ENCODE data around the gene MARS1. TPM values are rescaled to one million over a fixed set of nuclear protein-coding genes. Genes with fewer than 3 reads are reported as not detected.
"Not testable (repeated sequence)": the region's sequence is repeated elsewhere in the genome, so short reads cannot be mapped to it uniquely, and the experiment has no call there.

Gene MARS1
- total RNA-seq, 1 experiment from 2014 or later, result 151 TPM

- in situ Hi-C loops (cut with HindIII; ENCODE audit: low pct_unique_long_range_greater_than_20kb, low sequenced_read_pairs); DNase-seq (ENCODE audit: low read depth, low spot score): not testable (repeated sequence)
These were observed 14.6 kb downstream of the MARS1 start for GRCh38 chr12:57502311-57502969.

- in situ Hi-C loops (cut with HindIII; ENCODE audit: low pct_unique_long_range_greater_than_20kb, low sequenced_read_pairs); DNase-seq (ENCODE audit: low read depth, low spot score): not testable (repeated sequence)
These were observed 18.7 kb downstream of the MARS1 start for GRCh38 chr12:57506541-57506940.

GRCh38 chr12:57507796-57508195 is 19.9 kb downstream of the MARS1 start:
- in situ Hi-C loops (cut with HindIII; ENCODE audit: low pct_unique_long_range_greater_than_20kb, low sequenced_read_pairs); DNase-seq (ENCODE audit: low read depth, low spot score): not testable (repeated sequence)

GRCh38 chr12:57511161-57511560 is 23.3 kb downstream of the MARS1 start:
- in situ Hi-C loops (cut with HindIII; ENCODE audit: low pct_unique_long_range_greater_than_20kb, low sequenced_read_pairs), result no loop called here
- no peak for DNase-seq (ENCODE audit: low read depth, low spot score)

- no peak for DNase-seq (ENCODE audit: low read depth, low spot score)
- in situ Hi-C loops (cut with HindIII; ENCODE audit: low pct_unique_long_range_greater_than_20kb, low sequenced_read_pairs), result no loop called here
These were observed 23.9 kb downstream of the MARS1 start for GRCh38 chr12:57511588-57512325.

- in situ Hi-C loops (cut with HindIII; ENCODE audit: low pct_unique_long_range_greater_than_20kb, low sequenced_read_pairs), result no loop called here
- no peak for DNase-seq (ENCODE audit: low read depth, low spot score)
These were observed 24.8 kb downstream of the MARS1 start for GRCh38 chr12:57512665-57513064.

GRCh38 chr12:57513266-57513665 is 25.4 kb downstream of the MARS1 start:
- DNase-seq (ENCODE audit: low read depth, low spot score), result no peak
- in situ Hi-C loops (cut with HindIII; ENCODE audit: low pct_unique_long_range_greater_than_20kb, low sequenced_read_pairs), result no loop called here

GRCh38 chr12:57513677-57514076 is 25.8 kb downstream of the MARS1 start:
- in situ Hi-C loops (cut with HindIII; ENCODE audit: low pct_unique_long_range_greater_than_20kb, low sequenced_read_pairs); DNase-seq (ENCODE audit: low read depth, low spot score): not testable (repeated sequence)

- in situ Hi-C loops (cut with HindIII; ENCODE audit: low pct_unique_long_range_greater_than_20kb, low sequenced_read_pairs); DNase-seq (ENCODE audit: low read depth, low spot score): not testable (repeated sequence)
These were observed 26.4 kb downstream of the MARS1 start for GRCh38 chr12:57514246-57514645.

GRCh38 chr12:57514720-57515407 is 27.0 kb downstream of the MARS1 start:
- in situ Hi-C loops (cut with HindIII; ENCODE audit: low pct_unique_long_range_greater_than_20kb, low sequenced_read_pairs), result no loop called here
- DNase-seq (ENCODE audit: low read depth, low spot score), result peak; percentile 23

- in situ Hi-C loops (cut with HindIII; ENCODE audit: low pct_unique_long_range_greater_than_20kb, low sequenced_read_pairs), result no loop called here
- no peak for DNase-seq (ENCODE audit: low read depth, low spot score)
These were observed 27.6 kb downstream of the MARS1 start for GRCh38 chr12:57515408-57515933.

- DNase-seq (ENCODE audit: low read depth, low spot score), result peak; percentile 22
- in situ Hi-C loops (cut with HindIII; ENCODE audit: low pct_unique_long_range_greater_than_20kb, low sequenced_read_pairs), result no loop called here
These were observed 28.2 kb downstream of the MARS1 start for GRCh38 chr12:57515934-57516541.

- no peak for DNase-seq (ENCODE audit: low read depth, low spot score)
- in situ Hi-C loops (cut with HindIII; ENCODE audit: low pct_unique_long_range_greater_than_20kb, low sequenced_read_pairs), result no loop called here
These were observed 28.8 kb downstream of the MARS1 start for GRCh38 chr12:57516617-57517153.

GRCh38 chr12:57517187-57517586 is 29.3 kb downstream of the MARS1 start:
- no peak for DNase-seq (ENCODE audit: low read depth, low spot score)
- in situ Hi-C loops (cut with HindIII; ENCODE audit: low pct_unique_long_range_greater_than_20kb, low sequenced_read_pairs), result no loop called here

- in situ Hi-C loops (cut with HindIII; ENCODE audit: low pct_unique_long_range_greater_than_20kb, low sequenced_read_pairs); DNase-seq (ENCODE audit: low read depth, low spot score): not testable (repeated sequence)
These were observed 29.9 kb downstream of the MARS1 start for GRCh38 chr12:57517718-57518117.

- no peak for DNase-seq (ENCODE audit: low read depth, low spot score)
- in situ Hi-C loops (cut with HindIII; ENCODE audit: low pct_unique_long_range_greater_than_20kb, low sequenced_read_pairs), result no loop called here
These were observed 30.5 kb downstream of the MARS1 start for GRCh38 chr12:57518176-57518919.
